CD8-positive, alpha-beta memory T cell (primary cell): Measurements from ENCODE around the gene GXYLT2. TPM values are rescaled to one million over a fixed set of nuclear protein-coding genes. Genes with fewer than 3 reads are reported as not detected.

ENCODE experiments used
- CTCF ChIA-PET: fragments of 350-600 bp; sonication (Branson Sonifier 250); formaldehyde crosslinking; loops from one replicate; lab custom pipeline; 2021; ENCODE audit warnings: antibody characterized with exemption; lab: Charles Lee
- POLR2A ChIA-PET: fragments of 350-600 bp; sonication (Branson Sonifier 250); formaldehyde crosslinking; loops from one replicate; lab custom pipeline; 2021; ENCODE audit warnings: antibody characterized with exemption; lab: Charles Lee
- DNase-seq, 5 donors: peaks; one replicate each; pipeline versions ENCODE4 v3.0.0 to v3.0.0-alpha.2; 2020 to 2022; ENCODE audit warnings: mixed read lengths in 1 of 5
- H3K27ac ChIP-seq: one replicate; pipeline ENCODE4 v1.7.0; 2013; ENCODE audit warnings: low read depth, mild to moderate bottlenecking, low read length, moderate library complexity
- H3K27me3 ChIP-seq: 2 replicates; pipeline ENCODE4 v1.7.0; 2013; ENCODE audit warnings: low read length, mild to moderate bottlenecking; ENCODE audit not compliant: insufficient read depth, poor library complexity, severe bottlenecking
- H3K36me3 ChIP-seq: 2 replicates; pipeline ENCODE4 v1.7.0; 2013; ENCODE audit warnings: mild to moderate bottlenecking, low read length, moderate library complexity; ENCODE audit not compliant: insufficient read depth
- H3K4me1 ChIP-seq: 2 replicates; pipeline ENCODE4 v1.7.0; 2013; ENCODE audit warnings: mild to moderate bottlenecking, low read length, moderate library complexity; ENCODE audit not compliant: insufficient read depth
- H3K4me3 ChIP-seq: 2 replicates; pipeline ENCODE4 v1.7.0; 2013; ENCODE audit warnings: mild to moderate bottlenecking, low read length
- H3K9me3 ChIP-seq: 2 replicates; pipeline ENCODE4 v1.7.0; 2013; ENCODE audit warnings: mild to moderate bottlenecking, low read length
- H3K27ac Mint-ChIP-seq, 8 donors: one replicate each; pipeline ENCODE4 v1.8.0; 2020 to 2021; ENCODE audit warnings: mixed read lengths in 8 of 8, mild to moderate bottlenecking in 6 of 8, inconsistent platforms in 3 of 8, moderate library complexity in 3 of 8
- H3K27me3 Mint-ChIP-seq, 2 donors: one replicate each; pipeline ENCODE4 v1.8.0; 2020 to 2021; ENCODE audit warnings: mixed read lengths in 2 of 2, mild to moderate bottlenecking in 1 of 2, moderate library complexity in 1 of 2
- H3K36me3 Mint-ChIP-seq, 3 donors: one replicate each; pipeline ENCODE4 v1.8.0; 2020 to 2021; ENCODE audit warnings: mixed read lengths in 3 of 3, inconsistent platforms in 1 of 3, mild to moderate bottlenecking in 1 of 3
- H3K4me1 Mint-ChIP-seq, 3 donors: one replicate each; pipeline ENCODE4 v1.8.0; 2020 to 2021; ENCODE audit warnings: mixed read lengths in 3 of 3, inconsistent platforms in 1 of 3, mild to moderate bottlenecking in 1 of 3
- H3K4me3 Mint-ChIP-seq, 7 donors: one replicate each; pipeline ENCODE4 v1.8.0; 2020 to 2021; ENCODE audit warnings: mixed read lengths in 7 of 7, mild to moderate bottlenecking in 6 of 7, moderate library complexity in 4 of 7, inconsistent platforms in 2 of 7
- H3K9me3 Mint-ChIP-seq, 5 donors: one replicate each; pipeline ENCODE4 v1.8.0; 2020 to 2022; ENCODE audit warnings: mixed read lengths in 5 of 5, mild to moderate bottlenecking in 3 of 5, moderate library complexity in 2 of 5, inconsistent platforms in 1 of 5
- polyA plus RNA-seq: library from polyadenylated mRNA; unstranded; fragments of 300-500 nt; fragmentation: Illumina TruSeq; gene quantifications from one replicate; pipeline ENCODE4 v1.2.3, GENCODE V29; 2021
- total RNA-seq, 2 experiments: library from RNA; stranded (reverse); gene quantifications; one replicate each; pipeline ENCODE4 v1.2.3, GENCODE V29; 2021

Gene GXYLT2
- total and polyA plus RNA-seq, 3 experiments from 2014 or later: not detected

DNA sequence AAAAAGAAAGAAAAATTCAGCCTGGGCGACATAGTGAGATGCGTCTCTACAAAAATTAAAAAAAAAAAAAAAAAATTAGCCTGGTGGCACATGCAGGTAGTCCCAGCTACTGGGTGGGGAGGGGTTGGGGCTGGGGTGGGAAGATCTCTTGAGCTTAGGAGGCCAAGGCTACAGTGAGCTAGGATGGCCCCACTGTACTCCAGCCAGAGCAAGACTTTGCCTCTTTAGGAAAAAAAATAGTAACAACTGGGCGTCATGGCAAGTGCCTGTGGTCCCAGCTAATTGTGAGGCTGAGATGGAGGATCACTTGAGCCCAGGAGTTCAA lies 84.8 kb downstream of the GXYLT2 start:
- H3K4me3 Mint-ChIP-seq: no peak overlapping the region
- Histone ChIP-seq H3K27me3 (no peaks in the 10 kb centered on the region), H3K36me3 (no peaks in the 10 kb centered on the region), H3K4me3 (no peak overlapping the region), H3K27ac (no peak overlapping the region), H3K4me1 (no peaks in the 10 kb centered on the region), H3K9me3 (no peaks in the 10 kb centered on the region)
- no peaks in the 10 kb centered on the region for H3K27me3 Mint-ChIP-seq
- no peaks in the 10 kb centered on the region for H3K36me3 Mint-ChIP-seq
- no peak overlapping the region for H3K27ac Mint-ChIP-seq
- H3K9me3 Mint-ChIP-seq: no peaks in the 10 kb centered on the region
- ChIA-PET POLR2A (no interaction called here), CTCF (no interaction called here)
- no peak for DNase-seq
- H3K4me1 Mint-ChIP-seq: peaks cover 1 to 11% (median 8%) of the 10 kb centered on the region in 3 donors

DNA sequence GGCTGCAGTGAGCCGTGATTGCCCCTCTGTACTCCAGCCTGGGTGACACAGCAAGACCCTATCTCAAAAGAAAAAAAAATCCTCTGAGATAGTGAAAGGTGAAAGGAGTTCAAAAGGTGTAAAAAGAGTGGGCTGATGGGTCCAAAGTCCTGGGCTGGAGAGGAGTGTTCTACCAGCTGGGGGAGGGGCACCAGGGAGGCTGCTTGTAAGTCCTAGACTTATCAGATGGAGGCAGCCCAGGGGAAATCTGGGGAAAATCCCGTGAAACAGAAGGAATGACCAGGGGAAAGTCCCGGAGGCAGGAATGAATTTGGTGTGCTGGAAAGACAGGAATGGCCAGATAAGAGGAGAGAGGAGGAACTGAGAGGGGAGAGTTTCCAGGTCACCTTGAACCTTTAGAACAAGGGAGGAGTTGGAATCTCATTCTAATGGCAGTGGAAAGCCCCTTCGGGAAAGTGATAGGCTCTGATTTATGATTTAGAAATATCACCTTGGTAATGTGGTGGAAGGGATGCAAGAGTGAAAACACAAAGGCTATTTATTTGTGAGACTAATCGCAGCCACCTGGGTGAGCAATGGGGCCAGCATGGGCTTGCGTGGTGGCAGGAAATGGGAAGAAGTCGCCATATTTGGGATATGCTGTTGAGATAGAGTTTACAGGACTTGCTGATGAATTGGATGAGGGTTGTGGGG lies 85.3 kb downstream of the GXYLT2 start:
- peak overlapping the region in 1 of 8 donors; percentile 81 for H3K27ac Mint-ChIP-seq
- POLR2A ChIA-PET: no interaction called here
- Histone ChIP-seq H3K27ac (no peak overlapping the region), H3K9me3 (no peaks in the 10 kb centered on the region), H3K4me3 (no peak overlapping the region), H3K27me3 (no peaks in the 10 kb centered on the region), H3K4me1 (no peaks in the 10 kb centered on the region), H3K36me3 (no peaks in the 10 kb centered on the region)
- CTCF ChIA-PET: no interaction called here
- H3K4me3 Mint-ChIP-seq: no peak overlapping the region
- H3K9me3 Mint-ChIP-seq: no peaks in the 10 kb centered on the region
- DNase-seq: no peak
- no peaks in the 10 kb centered on the region for H3K27me3 Mint-ChIP-seq
- H3K4me1 Mint-ChIP-seq: peaks cover 0 to 11% (median 7%) of the 10 kb centered on the region in 3 donors
- no peaks in the 10 kb centered on the region for H3K36me3 Mint-ChIP-seq

DNA sequence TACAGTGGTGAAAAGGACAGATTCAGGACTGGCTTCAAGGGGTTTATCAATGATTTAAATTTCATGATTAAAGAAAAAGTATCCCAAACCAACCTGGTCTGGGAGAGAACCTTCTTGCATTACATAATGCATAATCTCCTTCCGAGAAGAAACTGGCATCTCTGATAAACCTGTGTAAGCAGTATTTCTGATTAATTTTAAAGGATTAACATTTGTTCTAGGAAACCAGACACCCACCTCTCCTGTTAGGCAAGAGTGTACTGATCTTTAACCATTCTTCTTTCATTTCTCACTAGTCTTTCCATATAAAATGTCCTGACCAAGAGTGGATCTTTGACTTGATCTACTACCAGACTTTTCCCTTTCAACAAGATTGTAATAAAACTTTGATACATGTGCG lies 85.9 kb downstream of the GXYLT2 start:
- POLR2A ChIA-PET: no interaction called here
- H3K27me3 Mint-ChIP-seq: no peaks in the 10 kb centered on the region
- Histone ChIP-seq H3K4me1 (no peaks in the 10 kb centered on the region), H3K4me3 (no peak overlapping the region), H3K27me3 (no peaks in the 10 kb centered on the region), H3K27ac (no peak overlapping the region), H3K9me3 (no peaks in the 10 kb centered on the region), H3K36me3 (no peaks in the 10 kb centered on the region)
- H3K9me3 Mint-ChIP-seq: no peaks in the 10 kb centered on the region
- peaks cover 0 to 11% (median 7%) of the 10 kb centered on the region in 3 donors for H3K4me1 Mint-ChIP-seq
- H3K27ac Mint-ChIP-seq: no peak overlapping the region
- no peak overlapping the region for H3K4me3 Mint-ChIP-seq
- CTCF ChIA-PET: no interaction called here
- no peak for DNase-seq
- no peaks in the 10 kb centered on the region for H3K36me3 Mint-ChIP-seq

DNA sequence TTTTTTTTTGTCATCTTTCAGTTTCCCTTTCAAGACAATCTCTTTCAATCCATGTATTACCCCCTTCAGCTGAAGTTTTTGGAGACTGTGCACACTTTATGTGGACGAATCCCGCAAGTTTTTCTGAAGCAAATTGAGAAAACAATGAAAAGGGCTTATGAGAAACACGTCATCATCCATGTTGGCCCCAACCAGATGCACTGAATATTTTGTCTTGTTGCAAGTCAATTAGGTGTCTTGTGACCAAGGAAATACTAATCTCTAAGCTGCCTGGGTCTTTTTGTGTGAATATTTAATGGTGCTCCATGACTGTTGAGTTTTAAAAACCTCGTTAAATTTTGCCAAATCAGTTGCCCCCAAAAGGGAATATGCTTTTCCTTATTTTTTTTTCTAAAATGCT lies 87.1 kb downstream of the GXYLT2 start:
- no peak overlapping the region for H3K4me3 ChIP-seq
- H3K9me3 ChIP-seq: no peaks in the 10 kb centered on the region
- Mint-ChIP-seq H3K27me3 (peaks cover 0 to 2% of the 10 kb centered on the region in 2 donors), H3K9me3 (no peaks in the 10 kb centered on the region), H3K4me1 (peaks cover 0 to 11% (median 7%) of the 10 kb centered on the region in 3 donors), H3K36me3 (no peaks in the 10 kb centered on the region), H3K4me3 (peak overlapping the region in 1 of 7 donors; percentile 25), H3K27ac (no peak overlapping the region)
- H3K4me1 ChIP-seq: no peaks in the 10 kb centered on the region
- no peaks in the 10 kb centered on the region for H3K36me3 ChIP-seq
- no peak overlapping the region for H3K27ac ChIP-seq
- no peaks in the 10 kb centered on the region for H3K27me3 ChIP-seq
- DNase-seq: no peak
- ChIA-PET POLR2A (no interaction called here), CTCF (no interaction called here)

- no peak for DNase-seq
- Mint-ChIP-seq H3K4me3 (no peak overlapping the region), H3K27me3 (peaks cover 0 to 6% of the 10 kb centered on the region in 2 donors), H3K36me3 (no peaks in the 10 kb centered on the region), H3K4me1 (peaks cover 0 to 11% (median 7%) of the 10 kb centered on the region in 3 donors), H3K27ac (no peak overlapping the region), H3K9me3 (no peaks in the 10 kb centered on the region)
- H3K9me3 ChIP-seq: no peaks in the 10 kb centered on the region
- H3K27ac ChIP-seq: no peak overlapping the region
- POLR2A ChIA-PET: no interaction called here
- H3K36me3 ChIP-seq: no peaks in the 10 kb centered on the region
- CTCF ChIA-PET: no interaction called here
- no peaks in the 10 kb centered on the region for H3K4me1 ChIP-seq
- H3K4me3 ChIP-seq: no peak overlapping the region
- no peaks in the 10 kb centered on the region for H3K27me3 ChIP-seq
Measured at GRCh38 chr3:72976281-72976741, 88.5 kb downstream of the GXYLT2 start.

DNA sequence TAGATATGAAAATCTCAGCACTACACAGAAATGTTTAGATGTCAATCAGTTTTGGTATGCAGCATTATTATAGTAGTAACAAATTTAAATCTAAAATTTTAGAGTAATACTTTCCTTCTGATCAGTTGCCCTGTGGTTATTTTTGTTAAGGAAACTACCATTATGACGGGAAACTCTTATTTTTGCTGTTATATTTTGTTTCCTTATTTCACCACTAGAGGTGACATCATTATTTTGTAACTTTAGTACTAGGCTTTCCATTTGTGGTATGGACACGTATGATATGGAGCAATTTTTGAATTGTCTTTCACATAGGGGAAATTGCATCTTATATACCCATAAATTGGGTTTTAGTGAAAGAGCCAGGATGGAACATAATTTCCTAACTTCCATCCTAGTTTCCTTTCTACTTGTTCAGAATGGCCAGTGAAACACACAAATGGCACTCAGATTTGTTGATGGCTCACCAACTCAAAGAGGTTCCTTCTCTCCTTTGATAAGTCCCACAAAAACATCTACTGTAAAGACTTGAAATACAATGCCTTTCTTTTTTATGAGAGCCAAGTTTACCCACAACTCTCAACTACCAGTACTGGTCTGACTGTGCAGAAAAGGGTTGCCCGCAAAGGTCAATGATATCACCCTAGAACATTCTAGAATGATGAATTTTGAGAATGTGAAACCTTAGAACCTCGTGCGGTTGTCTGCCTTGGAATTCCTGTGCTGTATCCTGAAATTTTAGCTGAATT lies 89.4 kb downstream of the GXYLT2 start:
- DNase-seq: no peak
- Histone ChIP-seq H3K27ac (no peak overlapping the region), H3K4me3 (no peak overlapping the region), H3K4me1 (no peaks in the 10 kb centered on the region), H3K27me3 (no peaks in the 10 kb centered on the region), H3K36me3 (no peaks in the 10 kb centered on the region), H3K9me3 (no peaks in the 10 kb centered on the region)
- peaks cover 0 to 9% of the 10 kb centered on the region in 2 donors for H3K27me3 Mint-ChIP-seq
- ChIA-PET CTCF (no interaction called here), POLR2A (no interaction called here)
- H3K9me3 Mint-ChIP-seq: no peaks in the 10 kb centered on the region
- H3K4me1 Mint-ChIP-seq: peaks cover 0 to 11% (median 7%) of the 10 kb centered on the region in 3 donors
- no peaks in the 10 kb centered on the region for H3K36me3 Mint-ChIP-seq
- H3K4me3 Mint-ChIP-seq: no peak overlapping the region
- no peak overlapping the region for H3K27ac Mint-ChIP-seq

GRCh38 chr3:72982609-72983366 lies 94.9 kb downstream of the GXYLT2 start:
- H3K27me3 ChIP-seq: no peaks in the 10 kb centered on the region
- H3K27me3 Mint-ChIP-seq: peaks cover 9 to 22% of the 10 kb centered on the region in 2 donors
- H3K4me1 ChIP-seq: no peaks in the 10 kb centered on the region
- no peaks in the 10 kb centered on the region for H3K36me3 ChIP-seq
- H3K27ac Mint-ChIP-seq: no peak overlapping the region
- CTCF ChIA-PET: interaction anchor here (1.2 kb wide), 1 partner anchor 17 kb away, joined by 3 read pairs; no protein-coding TSS in a partner anchor
- no peak for DNase-seq
- peaks cover 5 to 13% (median 10%) of the 10 kb centered on the region in 5 donors for H3K9me3 Mint-ChIP-seq
- POLR2A ChIA-PET: no interaction called here
- H3K4me1 Mint-ChIP-seq: no peaks in the 10 kb centered on the region
- peaks cover 10% of the 10 kb centered on the region for H3K9me3 ChIP-seq
- no peak overlapping the region for H3K27ac ChIP-seq
- H3K4me3 ChIP-seq: no peak overlapping the region
- peaks cover 0 to 12% (median 3%) of the 10 kb centered on the region in 3 donors for H3K36me3 Mint-ChIP-seq
- H3K4me3 Mint-ChIP-seq: no peak overlapping the region

DNA sequence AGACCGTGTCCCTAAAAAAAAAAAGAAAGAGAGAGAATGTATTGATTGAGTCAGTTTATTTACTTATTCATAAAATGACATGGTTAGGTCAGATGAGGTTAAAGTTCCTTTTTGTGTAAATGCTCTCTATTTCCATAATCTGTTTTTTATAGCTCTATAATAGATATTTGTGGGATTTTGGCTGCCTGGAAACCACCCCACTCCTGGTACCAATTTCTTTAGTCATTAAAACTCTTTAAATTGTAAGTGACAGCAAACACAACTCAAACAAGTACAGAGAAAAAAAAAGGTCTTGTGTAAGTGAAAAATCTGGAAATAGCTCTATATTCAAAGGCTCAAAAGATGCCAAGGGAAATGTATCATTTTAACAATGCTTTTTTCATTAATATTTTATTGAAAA lies 97.7 kb downstream of the GXYLT2 start:
- Mint-ChIP-seq H3K9me3 (peaks cover 5 to 13% (median 10%) of the 10 kb centered on the region in 5 donors), H3K27me3 (peaks cover 9 to 16% of the 10 kb centered on the region in 2 donors), H3K4me3 (no peak overlapping the region), H3K27ac (no peak overlapping the region), H3K4me1 (no peaks in the 10 kb centered on the region), H3K36me3 (peaks cover 0 to 12% (median 3%) of the 10 kb centered on the region in 3 donors)
- H3K27ac ChIP-seq: no peak overlapping the region
- CTCF ChIA-PET: no interaction called here
- no peak for DNase-seq
- no peaks in the 10 kb centered on the region for H3K36me3 ChIP-seq
- H3K27me3 ChIP-seq: no peaks in the 10 kb centered on the region
- no peaks in the 10 kb centered on the region for H3K4me1 ChIP-seq
- H3K9me3 ChIP-seq: peaks cover 10% of the 10 kb centered on the region
- no peak overlapping the region for H3K4me3 ChIP-seq
- POLR2A ChIA-PET: interaction anchor here (0.7 kb wide), 1 partner anchor 14 kb away, joined by 4 read pairs; no protein-coding TSS in a partner anchor
